BJ (cell line): Measurements from ENCODE around the gene TRAPPC2L. TPM values are rescaled to one million over a fixed set of nuclear protein-coding genes. Genes with fewer than 3 reads are reported as not detected.

ENCODE experiments used
- CTCF ChIA-PET: fragments of 350-600 bp; formaldehyde crosslinking; extraction: SDS; loops from one replicate; lab custom pipeline; 2021; ENCODE audit warnings: antibody characterized with exemption, inconsistent platforms; lab: Yijun Ruan, JAX
- POLR2A ChIA-PET: fragments of 300-600 bp; sonication (Branson Sonifier 250); formaldehyde crosslinking; extraction: SDS; loops from one replicate; lab custom pipeline; 2021; ENCODE audit warnings: antibody characterized with exemption; lab: Charles Lee
- DNase-seq: peaks from one replicate; pipeline ENCODE4 v3.0.0-alpha.2; 2011; ENCODE audit warnings: low read depth
- H3K27me3 ChIP-seq: 2 replicates; pipeline ENCODE4 v1.6.0; 2011; ENCODE audit warnings: low read length; ENCODE audit not compliant: control insufficient read depth, insufficient read depth
- H3K36me3 ChIP-seq: 2 replicates; pipeline ENCODE4 v1.5.1; 2011; ENCODE audit warnings: low read length; ENCODE audit not compliant: control insufficient read depth, insufficient read depth
- H3K4me3 ChIP-seq: 2 replicates; pipeline ENCODE4 v1.5.1; 2011; ENCODE audit warnings: low read depth, mild to moderate bottlenecking, control low read depth, low read length
- polyA plus RNA-seq: library from polyadenylated mRNA; depleted of rRNA; stranded (reverse); fragments of >200 nt; gene quantifications from 2 replicates; pipeline ENCODE4 v1.2.3, GENCODE V29; 2011
- TF ChIP-seq, protein P1 (sequence below): IDR thresholded peaks from 2 replicates; pipeline ENCODE4 v1.5.1; 2011; ENCODE audit warnings: low read depth, mild to moderate bottlenecking, control low read depth, inconsistent platforms, low read length, moderate library complexity; ENCODE audit not compliant: insufficient read depth

TRAPPC2L gene
- polyA plus RNA-seq, 1 experiment, result 84.8 TPM

DNA sequence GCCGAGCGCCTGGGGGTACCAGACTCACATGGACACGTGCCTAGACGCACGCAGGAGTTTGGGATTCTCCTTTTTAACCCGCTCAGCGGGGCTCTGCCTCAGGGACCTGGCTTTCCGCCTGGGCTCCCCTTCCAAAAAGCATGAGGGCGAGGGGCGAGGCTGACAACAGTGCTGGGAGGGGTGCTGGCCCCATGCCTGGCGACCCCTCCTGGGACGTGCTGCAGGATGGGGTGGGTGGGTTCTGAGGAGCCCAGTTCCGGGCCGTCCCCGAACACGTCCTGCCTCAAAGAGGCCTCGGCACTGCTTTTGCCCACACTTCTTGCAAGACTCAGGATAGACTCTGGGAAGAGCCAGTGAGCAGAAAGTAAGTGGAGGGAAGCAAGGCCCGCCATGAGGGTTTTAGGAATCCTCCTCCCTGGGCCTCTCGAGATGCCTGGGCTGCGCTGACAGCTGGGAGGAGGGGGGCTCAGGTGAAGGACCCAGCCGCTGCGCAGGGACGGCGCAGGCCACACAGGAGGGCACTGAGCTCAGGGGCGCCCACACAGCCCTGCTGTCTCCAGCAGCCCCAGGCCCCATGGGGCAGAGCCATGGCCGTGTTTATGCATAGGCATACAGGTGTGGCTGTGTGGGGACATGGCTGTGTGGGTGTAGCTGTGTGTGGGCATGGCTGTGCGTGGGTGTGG lies 24.9 kb downstream of the TRAPPC2L start:
- no peak overlapping the region for H3K4me3 ChIP-seq
- no peaks in the 10 kb centered on the region for H3K27me3 ChIP-seq
- CTCF ChIA-PET, result no interaction called here
- POLR2A ChIA-PET, result no interaction called here
- no peak for DNase-seq
- TF ChIP-seq, protein P1, sequence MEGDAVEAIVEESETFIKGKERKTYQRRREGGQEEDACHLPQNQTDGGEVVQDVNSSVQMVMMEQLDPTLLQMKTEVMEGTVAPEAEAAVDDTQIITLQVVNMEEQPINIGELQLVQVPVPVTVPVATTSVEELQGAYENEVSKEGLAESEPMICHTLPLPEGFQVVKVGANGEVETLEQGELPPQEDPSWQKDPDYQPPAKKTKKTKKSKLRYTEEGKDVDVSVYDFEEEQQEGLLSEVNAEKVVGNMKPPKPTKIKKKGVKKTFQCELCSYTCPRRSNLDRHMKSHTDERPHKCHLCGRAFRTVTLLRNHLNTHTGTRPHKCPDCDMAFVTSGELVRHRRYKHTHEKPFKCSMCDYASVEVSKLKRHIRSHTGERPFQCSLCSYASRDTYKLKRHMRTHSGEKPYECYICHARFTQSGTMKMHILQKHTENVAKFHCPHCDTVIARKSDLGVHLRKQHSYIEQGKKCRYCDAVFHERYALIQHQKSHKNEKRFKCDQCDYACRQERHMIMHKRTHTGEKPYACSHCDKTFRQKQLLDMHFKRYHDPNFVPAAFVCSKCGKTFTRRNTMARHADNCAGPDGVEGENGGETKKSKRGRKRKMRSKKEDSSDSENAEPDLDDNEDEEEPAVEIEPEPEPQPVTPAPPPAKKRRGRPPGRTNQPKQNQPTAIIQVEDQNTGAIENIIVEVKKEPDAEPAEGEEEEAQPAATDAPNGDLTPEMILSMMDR, result no peak
- H3K36me3 ChIP-seq, result no peaks in the 10 kb centered on the region

DNA sequence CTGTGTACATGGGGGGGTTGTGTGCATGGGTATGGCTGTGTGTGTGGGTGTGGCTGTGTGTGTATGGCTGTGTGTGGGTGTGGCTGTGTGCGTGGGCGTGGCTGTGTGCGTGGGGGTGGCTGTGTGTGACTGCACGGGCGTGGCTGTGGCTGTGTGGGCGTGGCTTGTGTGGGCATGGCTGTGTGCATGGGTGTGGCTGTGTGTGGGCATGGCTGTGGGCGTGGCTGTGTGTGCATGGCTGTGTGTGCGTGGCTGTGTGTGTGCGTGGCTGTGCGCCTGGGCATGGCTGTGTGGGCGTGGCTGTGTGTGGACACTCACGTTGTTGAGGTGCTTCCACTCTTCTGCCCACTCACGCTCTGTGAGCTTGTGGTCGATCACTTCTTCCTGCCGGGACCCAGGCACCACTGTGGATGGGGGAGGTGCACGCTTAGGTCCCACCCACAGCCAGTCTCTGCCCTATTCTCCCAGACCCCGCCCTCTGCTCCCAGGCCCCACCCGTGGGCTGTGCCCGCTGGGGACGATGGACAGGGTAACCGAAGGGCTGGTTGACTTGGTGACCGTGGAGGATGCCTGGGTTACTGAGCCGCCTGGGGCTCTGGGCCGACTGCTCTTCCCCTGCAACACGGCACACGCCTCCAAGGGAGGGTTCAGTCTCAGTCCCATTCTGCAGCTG lies 25.6 kb downstream of the TRAPPC2L start:
- CTCF ChIA-PET, result no interaction called here

DNA sequence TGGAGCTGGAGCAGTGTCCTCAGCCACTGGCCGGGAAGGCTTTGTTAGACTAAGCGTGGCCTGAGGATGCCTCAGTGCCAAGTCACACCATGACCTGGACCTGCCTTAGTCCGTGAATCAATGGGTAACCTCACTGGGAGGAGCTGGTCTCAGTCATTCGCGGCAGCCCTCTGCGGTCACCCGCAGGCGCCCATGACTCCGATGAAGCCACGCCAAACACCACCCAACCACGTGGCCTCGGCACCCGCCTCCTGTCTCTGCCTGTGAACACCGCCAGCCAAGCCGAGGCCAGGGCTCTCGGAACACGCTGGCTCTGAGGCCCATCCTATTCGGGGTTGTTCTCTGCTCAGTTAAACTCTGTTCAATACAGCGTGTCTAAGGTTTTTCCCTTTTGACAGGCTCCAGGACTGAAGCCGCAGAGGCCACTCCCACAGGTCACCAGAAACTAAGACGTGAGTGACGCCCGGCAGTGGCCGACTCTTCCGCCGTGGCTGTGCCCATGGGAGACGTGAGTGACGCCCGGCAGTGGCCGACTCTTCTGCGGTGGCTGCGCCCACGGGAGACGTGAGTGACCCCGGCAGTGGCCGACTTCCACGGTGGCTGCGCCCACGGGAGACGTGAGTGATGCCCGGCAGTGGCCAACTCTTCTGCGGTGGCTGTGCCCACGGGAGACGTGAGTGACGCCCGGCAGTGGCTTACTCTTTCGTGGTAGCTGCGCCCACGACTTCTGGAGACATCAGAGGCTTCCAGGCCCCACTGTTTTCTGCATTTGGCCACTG lies 26.4 kb downstream of the TRAPPC2L start:
- DNase-seq, result no peak
- ChIA-PET CTCF (no interaction called here), POLR2A (no interaction called here)
- TF ChIP-seq, protein P1, result no peak
- Histone ChIP-seq H3K27me3 (no peaks in the 10 kb centered on the region), H3K4me3 (no peak overlapping the region), H3K36me3 (no peaks in the 10 kb centered on the region)

More for the DNA sequence above, 25.6 kb downstream of the TRAPPC2L start:
- POLR2A ChIA-PET, result no interaction called here
- Histone ChIP-seq H3K4me3 (no peak overlapping the region), H3K36me3 (no peaks in the 10 kb centered on the region), H3K27me3 (no peaks in the 10 kb centered on the region)
- TF ChIP-seq, protein P1, result no peak
- DNase-seq, result no peak

DNA sequence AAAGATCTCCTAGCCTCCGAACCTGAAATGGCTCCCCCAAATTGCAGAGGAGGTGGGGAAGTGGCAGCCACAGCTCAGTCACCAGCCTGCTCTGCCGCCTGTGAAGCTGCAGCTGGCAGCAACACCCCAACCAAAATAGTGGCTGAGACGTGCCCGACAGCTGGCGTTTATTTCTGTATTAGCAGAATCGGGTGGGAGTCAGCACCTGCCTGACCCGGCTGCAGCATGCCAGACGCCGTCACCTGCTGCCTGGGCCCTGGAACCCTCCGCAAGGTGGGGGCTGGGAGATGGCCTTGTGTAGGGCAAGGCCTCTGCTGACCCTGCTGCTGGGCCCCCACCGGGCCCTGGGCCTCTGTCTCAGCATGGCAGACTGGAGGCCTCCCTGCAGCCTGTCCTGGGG lies 27.0 kb downstream of the TRAPPC2L start:
- TF ChIP-seq, protein P1, result no peak
- Histone ChIP-seq H3K27me3 (no peaks in the 10 kb centered on the region), H3K36me3 (no peaks in the 10 kb centered on the region), H3K4me3 (no peak overlapping the region)
- DNase-seq, result no peak
- POLR2A ChIA-PET, result no interaction called here
- CTCF ChIA-PET, result no interaction called here
